Measurements from ENCODE around the gene PPIL4.

The PPIL4 gene

DNA sequence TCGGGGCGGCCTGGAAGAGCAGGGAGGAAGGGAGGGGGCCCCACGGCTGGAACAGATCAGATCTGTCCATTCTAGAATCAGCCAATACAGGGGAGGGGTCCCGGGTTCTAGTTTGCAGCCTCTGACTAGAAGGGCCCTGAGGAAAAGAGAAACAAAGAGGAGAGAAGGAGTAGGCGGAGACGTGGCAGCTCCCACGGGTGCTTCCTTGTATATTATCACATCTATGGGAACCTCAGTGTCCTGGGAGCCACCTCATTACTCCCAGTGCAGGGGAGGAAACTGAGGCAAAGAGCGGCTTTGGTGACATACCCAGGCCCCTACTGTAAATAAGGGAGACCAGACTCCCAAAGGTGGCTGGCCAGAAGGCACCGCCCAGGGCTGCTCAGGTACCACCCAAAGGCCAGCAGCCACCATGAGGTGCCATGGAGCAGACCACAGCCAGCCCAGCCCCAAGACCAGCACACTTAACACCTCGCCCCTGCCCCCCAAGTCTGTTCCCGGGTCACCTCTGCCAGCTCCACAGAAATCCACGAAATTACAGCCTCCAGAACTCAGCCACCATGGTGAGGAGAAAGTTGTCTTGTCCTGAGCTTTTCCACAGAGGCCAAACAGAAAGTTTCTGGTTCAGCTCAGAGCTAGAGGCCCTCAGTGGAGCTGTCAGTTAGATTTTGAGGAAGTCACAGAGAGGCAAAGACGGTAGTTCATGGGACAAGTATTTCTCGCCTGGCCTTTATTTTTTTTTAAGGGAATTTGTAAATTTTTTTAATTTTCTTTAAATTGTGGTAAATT lies 63.1 kb downstream of the PPIL4 start:
- TF ChIP-seq, protein P1, sequence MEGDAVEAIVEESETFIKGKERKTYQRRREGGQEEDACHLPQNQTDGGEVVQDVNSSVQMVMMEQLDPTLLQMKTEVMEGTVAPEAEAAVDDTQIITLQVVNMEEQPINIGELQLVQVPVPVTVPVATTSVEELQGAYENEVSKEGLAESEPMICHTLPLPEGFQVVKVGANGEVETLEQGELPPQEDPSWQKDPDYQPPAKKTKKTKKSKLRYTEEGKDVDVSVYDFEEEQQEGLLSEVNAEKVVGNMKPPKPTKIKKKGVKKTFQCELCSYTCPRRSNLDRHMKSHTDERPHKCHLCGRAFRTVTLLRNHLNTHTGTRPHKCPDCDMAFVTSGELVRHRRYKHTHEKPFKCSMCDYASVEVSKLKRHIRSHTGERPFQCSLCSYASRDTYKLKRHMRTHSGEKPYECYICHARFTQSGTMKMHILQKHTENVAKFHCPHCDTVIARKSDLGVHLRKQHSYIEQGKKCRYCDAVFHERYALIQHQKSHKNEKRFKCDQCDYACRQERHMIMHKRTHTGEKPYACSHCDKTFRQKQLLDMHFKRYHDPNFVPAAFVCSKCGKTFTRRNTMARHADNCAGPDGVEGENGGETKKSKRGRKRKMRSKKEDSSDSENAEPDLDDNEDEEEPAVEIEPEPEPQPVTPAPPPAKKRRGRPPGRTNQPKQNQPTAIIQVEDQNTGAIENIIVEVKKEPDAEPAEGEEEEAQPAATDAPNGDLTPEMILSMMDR (IDR thresholded peaks at IDR 0.05; ENCODE audit: extremely low read depth, insufficient read depth, missing control alignments): no peak
- DNase-seq (ENCODE audit: low spot score): no peak
- in situ Hi-C loops (cut with MboI; ENCODE audit: low pct_unique_long_range_greater_than_20kb, low sequenced_read_pairs, unreplicated experiment): no loop called here

DNA sequence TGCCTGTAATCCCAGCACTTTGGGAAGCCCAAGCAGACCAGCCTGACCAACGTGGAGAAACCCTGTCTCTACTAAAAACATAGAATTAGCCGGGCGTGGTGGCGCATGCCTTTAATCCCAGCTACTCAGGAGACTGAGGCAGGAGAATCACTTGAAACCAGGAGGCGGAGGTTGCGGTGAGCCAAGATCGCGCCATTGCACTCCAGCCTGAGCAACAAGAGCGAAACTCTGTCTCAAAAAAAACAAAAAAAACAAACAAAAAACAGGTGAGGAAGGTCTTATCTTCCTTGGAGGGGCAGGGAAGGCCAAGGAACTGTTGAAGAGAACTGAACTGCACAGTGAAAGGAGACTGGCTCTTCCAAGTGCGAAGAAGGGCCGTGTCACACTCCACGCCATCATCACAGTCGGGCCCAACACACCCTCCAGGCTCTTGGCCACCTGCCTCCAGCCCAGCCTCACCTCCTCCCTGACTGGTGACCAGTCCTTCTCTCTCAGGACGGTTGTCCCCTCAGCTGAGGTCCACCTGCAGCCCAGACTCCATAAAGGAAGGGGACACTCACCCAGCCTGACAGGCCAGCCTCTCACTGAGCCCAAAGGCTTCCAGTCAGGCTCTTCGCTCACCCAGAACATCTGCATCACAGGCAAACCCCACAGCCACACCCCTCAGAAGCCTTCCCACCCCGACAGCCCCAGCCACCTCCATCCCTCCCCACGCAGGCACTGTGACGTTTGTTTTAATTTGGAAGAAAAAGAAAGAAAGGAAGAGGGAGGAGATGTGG lies 65.2 kb downstream of the PPIL4 start:
- TF ChIP-seq, protein P1 (IDR thresholded peaks at IDR 0.05; ENCODE audit: extremely low read depth, insufficient read depth, missing control alignments): no peak
- in situ Hi-C loops (cut with MboI; ENCODE audit: low pct_unique_long_range_greater_than_20kb, low sequenced_read_pairs, unreplicated experiment): no loop called here
- no peak for DNase-seq (ENCODE audit: low spot score)

DNA sequence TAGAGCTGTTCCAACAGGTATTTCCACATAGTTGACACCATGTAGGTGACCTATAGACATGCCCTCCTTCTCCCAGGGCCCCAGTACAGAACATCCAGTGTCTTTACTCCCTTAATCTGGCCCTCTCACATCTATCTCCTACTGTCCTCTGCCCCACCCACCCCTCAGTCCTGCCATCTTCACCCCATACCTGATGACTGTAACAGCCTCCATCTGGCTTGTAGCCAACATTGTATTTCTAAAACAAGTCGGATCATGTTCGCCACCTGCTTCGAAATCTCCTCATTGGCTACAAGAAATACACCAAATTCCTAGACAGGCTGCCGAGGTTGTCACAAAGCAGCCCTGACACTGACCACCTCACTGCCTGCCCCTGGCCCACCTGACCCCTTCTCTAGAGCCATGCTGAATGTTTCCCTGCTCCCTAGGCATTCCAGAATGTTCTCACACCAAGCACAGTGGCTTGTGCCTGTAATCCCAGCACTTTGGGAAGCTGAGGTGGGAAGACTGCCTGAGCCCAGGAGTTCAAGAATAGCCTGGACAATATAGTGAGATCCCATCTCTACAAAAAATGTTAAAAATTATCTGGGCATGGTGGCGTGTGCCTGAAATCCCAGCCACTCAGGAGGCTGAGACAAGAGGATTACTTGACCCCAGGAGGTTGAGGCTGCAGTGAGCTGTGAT lies 67.1 kb downstream of the PPIL4 start:
- TF ChIP-seq, protein P1 (IDR thresholded peaks at IDR 0.05; ENCODE audit: extremely low read depth, insufficient read depth, missing control alignments): no peak
- in situ Hi-C loops (cut with MboI; ENCODE audit: low pct_unique_long_range_greater_than_20kb, low sequenced_read_pairs, unreplicated experiment): no loop called here
- DNase-seq (ENCODE audit: low spot score): no peak

DNA sequence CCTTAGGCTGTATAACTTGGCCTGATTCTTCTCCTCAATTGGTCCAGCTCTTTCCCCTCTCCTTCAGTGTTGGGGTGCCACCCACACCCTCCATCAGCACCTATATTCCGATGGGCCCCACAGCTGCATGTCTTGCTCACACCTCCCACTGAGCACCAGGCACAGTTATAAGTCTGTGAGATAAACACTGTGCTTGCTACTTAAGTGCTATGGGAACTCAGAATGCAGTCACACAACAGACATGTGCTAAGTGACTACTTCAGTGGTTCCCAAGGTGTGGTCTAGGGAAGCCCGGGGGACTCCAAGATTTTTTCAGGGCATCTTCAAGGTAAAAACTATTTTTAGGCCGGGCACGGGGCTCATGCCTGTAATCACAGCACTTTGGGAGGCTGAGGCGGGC lies 68.3 kb downstream of the PPIL4 start:
- no peak for DNase-seq (ENCODE audit: low spot score)
- TF ChIP-seq, protein P1 (IDR thresholded peaks at IDR 0.05; ENCODE audit: extremely low read depth, insufficient read depth, missing control alignments): no peak
- in situ Hi-C loops (cut with MboI; ENCODE audit: low pct_unique_long_range_greater_than_20kb, low sequenced_read_pairs, unreplicated experiment): no loop called here

DNA sequence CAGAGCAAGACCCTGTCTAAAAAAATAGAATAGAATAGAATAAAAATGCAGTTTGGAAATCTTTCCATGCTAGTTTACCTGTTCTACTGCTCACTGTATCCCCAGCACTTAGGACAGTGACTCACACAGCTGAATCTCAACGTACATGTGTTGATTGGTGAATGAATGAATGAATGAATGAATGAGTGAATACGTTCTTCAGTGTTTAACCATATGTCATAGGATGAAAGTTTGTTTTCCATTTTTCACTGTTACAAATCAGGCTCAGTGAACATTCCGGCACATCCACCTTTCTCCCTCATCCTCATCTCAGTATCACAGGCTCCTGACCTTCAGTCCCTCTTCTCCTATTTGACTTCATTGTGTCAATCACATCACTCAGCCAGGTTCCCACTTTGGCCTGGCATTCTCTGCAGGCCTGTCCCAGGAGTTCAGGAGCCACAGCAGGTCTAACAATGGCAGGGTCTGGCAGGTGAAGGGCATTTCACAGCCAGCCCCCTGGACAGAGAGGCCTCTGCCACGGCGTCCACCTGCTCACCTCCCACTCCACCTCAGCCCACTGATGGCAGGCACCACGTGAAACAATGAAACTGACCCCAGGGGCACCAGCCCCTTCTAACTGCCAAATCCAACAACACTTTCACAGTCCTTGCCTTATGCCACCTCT lies 68.9 kb downstream of the PPIL4 start:
- in situ Hi-C loops (cut with MboI; ENCODE audit: low pct_unique_long_range_greater_than_20kb, low sequenced_read_pairs, unreplicated experiment): no loop called here
- no peak for DNase-seq (ENCODE audit: low spot score)
- TF ChIP-seq, protein P1 (IDR thresholded peaks at IDR 0.05; ENCODE audit: extremely low read depth, insufficient read depth, missing control alignments): no peak

All from GM13977 (cell line).